Endothelial cell of umbilical vein (primary cell): ENCODE results near the gene RNF5.

Source experiments
- GATA2 ChIP-seq: IDR thresholded peaks from 2 replicates; pipeline ENCODE4 v1.7.0; 2011; ENCODE audit warnings: low read depth, mild to moderate bottlenecking, moderate library complexity, mixed read lengths, low read length; ENCODE audit not compliant: insufficient read length, insufficient read depth
- POLR2A ChIP-seq: IDR thresholded peaks from 2 replicates; pipeline ENCODE4 v1.6.1; 2012; ENCODE audit warnings: low read depth, mild to moderate bottlenecking, control low read depth, low read length
- POLR2AphosphoS5 ChIP-seq: IDR thresholded peaks from 2 replicates; pipeline ENCODE4 v1.6.1; 2012; ENCODE audit warnings: low read depth, mild to moderate bottlenecking, control low read depth, low read length, moderate library complexity; ENCODE audit not compliant: insufficient read depth
- TF ChIP-seq, protein P1 (sequence below), 2 donors: IDR thresholded peaks; 1 replicate in 1 of 2; 2 replicates in 1 of 2; pipeline ENCODE4 v1.5.1; 2011; ENCODE audit warnings: low read length in 2 of 2, mild to moderate bottlenecking in 2 of 2, moderate library complexity in 2 of 2, control low read depth in 1 of 2, inconsistent platforms in 1 of 2, low read depth in 1 of 2; ENCODE audit not compliant: insufficient read depth in 1 of 2; ENCODE audit errors: extremely low read depth in 1 of 2

GRCh38 chr6:32208996-32209395 lies 30.8 kb downstream of the RNF5 start:
- TF ChIP-seq, protein P1, sequence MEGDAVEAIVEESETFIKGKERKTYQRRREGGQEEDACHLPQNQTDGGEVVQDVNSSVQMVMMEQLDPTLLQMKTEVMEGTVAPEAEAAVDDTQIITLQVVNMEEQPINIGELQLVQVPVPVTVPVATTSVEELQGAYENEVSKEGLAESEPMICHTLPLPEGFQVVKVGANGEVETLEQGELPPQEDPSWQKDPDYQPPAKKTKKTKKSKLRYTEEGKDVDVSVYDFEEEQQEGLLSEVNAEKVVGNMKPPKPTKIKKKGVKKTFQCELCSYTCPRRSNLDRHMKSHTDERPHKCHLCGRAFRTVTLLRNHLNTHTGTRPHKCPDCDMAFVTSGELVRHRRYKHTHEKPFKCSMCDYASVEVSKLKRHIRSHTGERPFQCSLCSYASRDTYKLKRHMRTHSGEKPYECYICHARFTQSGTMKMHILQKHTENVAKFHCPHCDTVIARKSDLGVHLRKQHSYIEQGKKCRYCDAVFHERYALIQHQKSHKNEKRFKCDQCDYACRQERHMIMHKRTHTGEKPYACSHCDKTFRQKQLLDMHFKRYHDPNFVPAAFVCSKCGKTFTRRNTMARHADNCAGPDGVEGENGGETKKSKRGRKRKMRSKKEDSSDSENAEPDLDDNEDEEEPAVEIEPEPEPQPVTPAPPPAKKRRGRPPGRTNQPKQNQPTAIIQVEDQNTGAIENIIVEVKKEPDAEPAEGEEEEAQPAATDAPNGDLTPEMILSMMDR (IDR thresholded peaks at IDR 0.05; ENCODE audit: extremely low read depth in 1 of 2, insufficient read depth in 1 of 2, low read depth in 1 of 2, low read length in 2 of 2) = no peak
- TF ChIP-seq POLR2A = no peak
- no peak for TF ChIP-seq POLR2AphosphoS5
- no peak for TF ChIP-seq GATA2
